A549 (cell line): Measurements from ENCODE around the gene CYB5B. TPM values are rescaled to one million over a fixed set of nuclear protein-coding genes. Genes with fewer than 3 reads are reported as not detected.

Experiments
- ATAC-seq, 2 experiments: fragments of 200-7000 bp in 1 of 2; fragments of >200 bp in 1 of 2; cut with Nextera tagmentation in 1 of 2; cut with Tn5 transposase in 1 of 2; 3 replicates each; pipeline versions ENCODE4 v1.8.0 to v1.9.1; 2018 to 2020; ENCODE audit warnings: mild to moderate bottlenecking in 1 of 2, moderate library complexity in 1 of 2
- CTCF ChIA-PET: fragments of 300-600 bp; sonication (Branson Sonifier 250); formaldehyde crosslinking; extraction: SDS; loops from one replicate; lab custom pipeline; 2021; ENCODE audit warnings: antibody characterized with exemption, inconsistent platforms; lab: Yijun Ruan, JAX
- POLR2A ChIA-PET: fragments of 350-600 bp; formaldehyde crosslinking; extraction: SDS; loops from one replicate; lab custom pipeline; 2021; ENCODE audit warnings: antibody characterized with exemption, inconsistent platforms; lab: Yijun Ruan, JAX
- DNase-seq, 2 experiments: peaks; one replicate each; pipeline versions ENCODE4 v3.0.0 to v3.0.0-alpha.2; 2011 to 2016; ENCODE audit warnings: low read depth in 1 of 2, low spot score in 1 of 2
- FAIRE-seq: peaks from 2 replicates; lab custom pipeline; 2011; peaks lifted over from hg19 to GRCh38; lab: Jason Lieb, UNC
- H3K27ac ChIP-seq, 2 experiments: fragments of >200 bp; sonication (Bioruptor Twin); formaldehyde crosslinking; 3 replicates each; pipeline ENCODE4 v1.5.1; 2016 to 2017
- H3K4me1 ChIP-seq: fragments of >200 bp; sonication (Bioruptor Twin); formaldehyde crosslinking; 3 replicates; pipeline ENCODE4 v1.6.1; 2016
- H3K4me2 ChIP-seq: fragments of >200 bp; sonication (Bioruptor Twin); formaldehyde crosslinking; 3 replicates; pipeline ENCODE4 v1.6.1; 2016
- H3K4me3 ChIP-seq: fragments of >200 bp; sonication (Bioruptor Twin); formaldehyde crosslinking; 3 replicates; pipeline ENCODE4 v1.5.1; 2016
- H3K9me3 ChIP-seq: fragments of >200 bp; sonication (Bioruptor Twin); formaldehyde crosslinking; 3 replicates; pipeline ENCODE4 v1.6.1; 2016
- BHLHE40 ChIP-seq: IDR thresholded peaks from 2 replicates; pipeline ENCODE4 v1.6.1; 2012; ENCODE audit warnings: low read depth, low read length, inconsistent platforms
- CBX2 ChIP-seq: fragments of 200-600 bp; sonication (generic); IDR thresholded peaks from 2 replicates; pipeline ENCODE4 v1.6.1; 2016; ENCODE audit warnings: low read depth, mild to moderate bottlenecking, borderline replicate concordance
- CBX8 ChIP-seq: fragments of 200-600 bp; sonication (generic); IDR thresholded peaks from 2 replicates; pipeline ENCODE4 v1.6.1; 2016
- CEBPB ChIP-seq, 2 experiments: fragments of >200 bp in 1 of 2; sonication (Bioruptor Twin) in 1 of 2; formaldehyde crosslinking in 1 of 2; IDR thresholded peaks; 2 replicates each; pipeline ENCODE4 v1.6.1; 2012 to 2016
- ESRRA ChIP-seq: fragments of 150-350 bp; IDR thresholded peaks from 2 replicates; pipeline ENCODE4 v1.6.1; 2014; ENCODE audit warnings: mild to moderate bottlenecking, low read length, borderline replicate concordance
- FOSB ChIP-seq: fragments of 250-450 bp; sonication (Bioruptor Pico); IDR thresholded peaks from 2 replicates; pipeline ENCODE4 v1.5.0; 2020; ENCODE audit warnings: mild to moderate bottlenecking, moderate library complexity
- HOXA7 ChIP-seq: fragments of 250-450 bp; sonication (Bioruptor Pico); IDR thresholded peaks from 2 replicates; pipeline ENCODE4 v1.5.0; 2020; ENCODE audit warnings: mild to moderate bottlenecking, moderate library complexity
- HOXB13 ChIP-seq: fragments of 250-450 bp; sonication (Bioruptor Pico); IDR thresholded peaks from 2 replicates; pipeline ENCODE4 v1.5.0; 2020; ENCODE audit warnings: low read depth, mild to moderate bottlenecking, moderate library complexity
- HOXB5 ChIP-seq: fragments of 250-450 bp; sonication (Bioruptor Pico); IDR thresholded peaks from 2 replicates; pipeline ENCODE4 v1.5.0; 2020; ENCODE audit warnings: mild to moderate bottlenecking, moderate library complexity
- JUN ChIP-seq, 2 experiments: fragments of >200 bp; sonication (Bioruptor Twin); formaldehyde crosslinking; IDR thresholded peaks; 2 replicates in 1 of 2; 3 replicates in 1 of 2; pipeline ENCODE4 v1.6.1; 2016 to 2017
- KDM5A ChIP-seq: fragments of 200-600 bp; sonication (generic); IDR thresholded peaks from 2 replicates; pipeline ENCODE4 v1.6.1; 2016; ENCODE audit warnings: antibody characterized with exemption, mild to moderate bottlenecking
- MAFK ChIP-seq: fragments of 450-650 bp; IDR thresholded peaks from 2 replicates; pipeline ENCODE4 v1.6.1; 2014; ENCODE audit not compliant: partially characterized antibody
- MAZ ChIP-seq: fragments of 150-350 bp; IDR thresholded peaks from 2 replicates; pipeline ENCODE4 v1.6.1; 2014; ENCODE audit warnings: antibody characterized with exemption, low read depth, low read length, borderline replicate concordance
- NFE2L2 ChIP-seq: fragments of 150-350 bp; conservative IDR thresholded peaks from 2 replicates; pipeline ENCODE4 v1.6.1; 2014; ENCODE audit warnings: low read length
- POLR2A ChIP-seq: IDR thresholded peaks from 2 replicates; pipeline ENCODE4 v1.6.1; 2012; ENCODE audit warnings: mild to moderate bottlenecking, low read length
- POLR2AphosphoS2 ChIP-seq: conservative IDR thresholded peaks from 2 replicates; pipeline ENCODE4 v1.6.1; 2012; ENCODE audit warnings: low read length, improper control_type of control experiment, inconsistent platforms
- RAD21 ChIP-seq, 2 experiments: fragments of >200 bp in 1 of 2; sonication (Bioruptor Twin) in 1 of 2; formaldehyde crosslinking in 1 of 2; IDR thresholded peaks in 1 of 2; conservative IDR thresholded peaks in 1 of 2; 2 replicates in 1 of 2; 3 replicates in 1 of 2; pipeline ENCODE4 v1.6.1; 2012 to 2018; ENCODE audit warnings: inconsistent platforms in 1 of 2
- RARB ChIP-seq: fragments of 250-450 bp; sonication (Bioruptor Pico); IDR thresholded peaks from 2 replicates; pipeline ENCODE4 v1.8.0; 2021; ENCODE audit warnings: mild to moderate bottlenecking, moderate library complexity
- RCOR1 ChIP-seq: fragments of 150-350 bp; IDR thresholded peaks from 2 replicates; pipeline ENCODE4 v1.6.1; 2014; ENCODE audit warnings: antibody characterized with exemption, low read length, low read depth
- RFX5 ChIP-seq: fragments of 450-650 bp; IDR thresholded peaks from 2 replicates; pipeline ENCODE4 v1.7.1; 2014; ENCODE audit warnings: antibody characterized with exemption, mild to moderate bottlenecking, moderate library complexity
- RNF2 ChIP-seq: fragments of 200-600 bp; sonication (generic); IDR thresholded peaks from 2 replicates; pipeline ENCODE4 v1.6.1; 2016; ENCODE audit warnings: low read depth, mild to moderate bottlenecking, antibody characterized with exemption, moderate library complexity, borderline replicate concordance
- TFCP2L1 ChIP-seq: fragments of 250-450 bp; sonication (Bioruptor Pico); IDR thresholded peaks from 2 replicates; pipeline ENCODE4 v1.5.0; 2021; ENCODE audit warnings: mild to moderate bottlenecking
- ZC3H11A ChIP-seq: fragments of 450-650 bp; IDR thresholded peaks from 2 replicates; pipeline ENCODE4 v1.6.1; 2014; ENCODE audit warnings: antibody characterized with exemption, mild to moderate bottlenecking
- ZFP36 ChIP-seq: fragments of 450-650 bp; IDR thresholded peaks from 2 replicates; pipeline ENCODE4 v1.6.1; 2014; ENCODE audit warnings: borderline replicate concordance; ENCODE audit not compliant: partially characterized antibody
- ZNF302 ChIP-seq: fragments of 250-450 bp; sonication (Bioruptor Pico); IDR thresholded peaks from 2 replicates; pipeline ENCODE4 v1.9.0; 2021; ENCODE audit warnings: inconsistent platforms, mild to moderate bottlenecking, moderate library complexity
- ZSCAN20 ChIP-seq: fragments of 250-450 bp; sonication (Bioruptor Pico); IDR thresholded peaks from 2 replicates; pipeline ENCODE4 v1.8.0; 2022; ENCODE audit warnings: mild to moderate bottlenecking, moderate library complexity
- WGBS: methylation state at CpG from one replicate; pipeline ENCODE4 v1.1.6; 2017; ENCODE audit errors: missing lambda C conversion rate; 5-methylcytosine and 5-hydroxymethylcytosine counted together
- polyA plus RNA-seq, 4 experiments: library from polyadenylated mRNA; depleted of rRNA in 3 of 4; stranded (reverse); fragments of >200 nt; fragmentation: RNase III in 1 of 4; extraction: RNeasy Plus Mini Kit Qiagen cat#74134 plus additional on column Dnase treatment in 1 of 4; gene quantifications; 2 replicates in 3 of 4; 3 replicates in 1 of 4; pipeline ENCODE4 v1.2.3, GENCODE V29; 2011 to 2017
- TF ChIP-seq, protein P1 (sequence below): fragments of 250-450 bp; sonication (Bioruptor Pico); IDR thresholded peaks from 2 replicates; pipeline ENCODE4 v1.5.0; 2020; ENCODE audit warnings: low read depth, mild to moderate bottlenecking, moderate library complexity
- TF ChIP-seq, protein P2 (sequence below): fragments of >200 bp; sonication (Bioruptor Twin); formaldehyde crosslinking; IDR thresholded peaks from 3 replicates; pipeline ENCODE4 v1.5.1; 2016
- TF ChIP-seq, protein P3 (sequence below): fragments of 200-600 bp; sonication (generic); IDR thresholded peaks from 2 replicates; pipeline ENCODE4 v1.6.1; 2016; ENCODE audit warnings: antibody characterized with exemption, mild to moderate bottlenecking, moderate library complexity
- TF ChIP-seq, protein P4 (sequence below): fragments of 150-350 bp; IDR thresholded peaks from 2 replicates; pipeline ENCODE4 v1.6.1; 2014; ENCODE audit warnings: low read depth, mild to moderate bottlenecking, low read length
- TF ChIP-seq, protein P5 (sequence below): fragments of >200 bp; sonication (Bioruptor Twin); formaldehyde crosslinking; IDR thresholded peaks from 2 replicates; pipeline ENCODE4 v1.6.1; 2016
- TF ChIP-seq, protein P6 (sequence below): IDR thresholded peaks from 2 replicates; pipeline ENCODE4 v1.6.1; 2012

CYB5B gene
- polyA plus RNA-seq, 2 of the 4 experiments (the other 2 are of a cell fraction) = 248 to 477 TPM

DNA sequence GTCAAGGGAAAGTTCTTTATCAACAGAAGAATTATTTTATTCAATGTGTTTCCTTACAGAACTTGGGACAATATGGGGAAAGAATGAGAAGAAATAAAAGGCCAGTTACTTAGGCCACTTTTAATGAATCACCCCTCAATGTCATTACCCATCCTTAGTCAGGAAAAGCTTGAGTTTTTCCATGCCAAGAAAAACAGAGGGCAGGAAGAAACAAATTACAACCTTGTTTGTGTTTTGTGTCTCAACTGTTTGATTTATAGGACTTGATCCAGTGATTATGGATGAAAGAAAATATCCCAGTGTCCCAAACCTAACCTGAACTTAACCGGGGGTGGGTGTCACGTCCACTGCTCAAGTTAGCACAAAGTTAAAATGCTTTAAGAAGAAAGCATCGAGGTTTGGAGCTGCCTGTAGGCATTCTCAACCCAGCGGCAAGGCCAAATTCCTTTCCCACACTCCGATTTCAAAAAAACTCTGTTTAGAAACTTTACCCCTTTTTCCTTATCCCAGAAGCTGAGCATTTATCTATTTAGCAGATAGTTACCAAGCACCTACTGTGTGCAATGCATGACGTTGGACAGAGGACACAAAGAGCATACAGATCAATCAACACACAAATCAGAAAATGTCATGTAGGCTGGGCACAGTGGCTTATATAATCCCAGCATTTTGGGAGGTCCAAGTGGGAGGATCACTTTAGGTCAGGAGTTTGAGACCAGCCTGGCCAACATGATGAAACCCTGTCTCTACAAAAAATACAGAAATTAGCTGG, 14.0 kb upstream of the CYB5B start:
- CTCF ChIA-PET = interaction anchor here (6.3 kb wide), 1 partner anchor 13 kb away, joined by 67 read pairs; no protein-coding TSS in a partner anchor
- H3K27ac ChIP-seq = peak overlapping the region; percentile 84 to 87
- 8% methylated on average over 6 of the region's 6 CpGs for WGBS
- FAIRE-seq (no peak), ATAC-seq (peak; percentile 44 to 48; a peak in 3 of 6 replicates), DNase-seq (peak; percentile 33 to 80)
- POLR2A ChIA-PET = no interaction called here
- no peak overlapping the region for H3K4me3 ChIP-seq
- H3K4me2 ChIP-seq = peak overlapping the region; percentile 55
- H3K4me1 ChIP-seq = peaks cover 60% of the 10 kb centered on the region
- 0 out of 3 replicates have a peak, but pooled peaks cover 3% of the 10 kb centered on the region for H3K9me3 ChIP-seq
- TF ChIP-seq RARB (CRISPR knock-in tag) (no peak), HOXA7 (CRISPR knock-in tag) (no peak), POLR2A (no peak), CEBPB (IDR thresholded peaks at IDR 0.05) (peak in 1 of 2 experiments; percentile 16; a peak in 1 of 4 replicates), CBX8 (no peak), ZC3H11A (no peak), KDM5A (no peak), TFCP2L1 (CRISPR knock-in tag) (no peak), BHLHE40 (no peak), FOSB (CRISPR knock-in tag) (no peak), RAD21 (conservative IDR thresholded peaks at IDR 0.05 in 1 of 2, IDR thresholded peaks at IDR 0.05 in 1 of 2) (no peak; a peak in 1 of 5 replicates), RNF2 (no peak), ZFP36 (no peak), JUN (IDR thresholded peaks at IDR 0.05) (peak; percentile 32 to 81; a peak in 2 of 5 replicates), HOXB5 (no peak), MAFK (no peak), RFX5 (no peak), ZSCAN20 (CRISPR knock-in tag) (no peak), RCOR1 (no peak), HOXB13 (CRISPR knock-in tag) (no peak), MAZ (no peak), NFE2L2 (no peak), CBX2 (no peak), ESRRA (no peak), ZNF302 (no peak), POLR2AphosphoS2 (no peak)
- TF ChIP-seq, protein P1, sequence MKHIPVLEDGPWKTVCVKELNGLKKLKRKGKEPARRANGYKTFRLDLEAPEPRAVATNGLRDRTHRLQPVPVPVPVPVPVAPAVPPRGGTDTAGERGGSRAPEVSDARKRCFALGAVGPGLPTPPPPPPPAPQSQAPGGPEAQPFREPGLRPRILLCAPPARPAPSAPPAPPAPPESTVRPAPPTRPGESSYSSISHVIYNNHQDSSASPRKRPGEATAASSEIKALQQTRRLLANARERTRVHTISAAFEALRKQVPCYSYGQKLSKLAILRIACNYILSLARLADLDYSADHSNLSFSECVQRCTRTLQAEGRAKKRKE = no peak
- TF ChIP-seq, protein P2, sequence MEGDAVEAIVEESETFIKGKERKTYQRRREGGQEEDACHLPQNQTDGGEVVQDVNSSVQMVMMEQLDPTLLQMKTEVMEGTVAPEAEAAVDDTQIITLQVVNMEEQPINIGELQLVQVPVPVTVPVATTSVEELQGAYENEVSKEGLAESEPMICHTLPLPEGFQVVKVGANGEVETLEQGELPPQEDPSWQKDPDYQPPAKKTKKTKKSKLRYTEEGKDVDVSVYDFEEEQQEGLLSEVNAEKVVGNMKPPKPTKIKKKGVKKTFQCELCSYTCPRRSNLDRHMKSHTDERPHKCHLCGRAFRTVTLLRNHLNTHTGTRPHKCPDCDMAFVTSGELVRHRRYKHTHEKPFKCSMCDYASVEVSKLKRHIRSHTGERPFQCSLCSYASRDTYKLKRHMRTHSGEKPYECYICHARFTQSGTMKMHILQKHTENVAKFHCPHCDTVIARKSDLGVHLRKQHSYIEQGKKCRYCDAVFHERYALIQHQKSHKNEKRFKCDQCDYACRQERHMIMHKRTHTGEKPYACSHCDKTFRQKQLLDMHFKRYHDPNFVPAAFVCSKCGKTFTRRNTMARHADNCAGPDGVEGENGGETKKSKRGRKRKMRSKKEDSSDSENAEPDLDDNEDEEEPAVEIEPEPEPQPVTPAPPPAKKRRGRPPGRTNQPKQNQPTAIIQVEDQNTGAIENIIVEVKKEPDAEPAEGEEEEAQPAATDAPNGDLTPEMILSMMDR = no peak
- TF ChIP-seq, protein P3, sequence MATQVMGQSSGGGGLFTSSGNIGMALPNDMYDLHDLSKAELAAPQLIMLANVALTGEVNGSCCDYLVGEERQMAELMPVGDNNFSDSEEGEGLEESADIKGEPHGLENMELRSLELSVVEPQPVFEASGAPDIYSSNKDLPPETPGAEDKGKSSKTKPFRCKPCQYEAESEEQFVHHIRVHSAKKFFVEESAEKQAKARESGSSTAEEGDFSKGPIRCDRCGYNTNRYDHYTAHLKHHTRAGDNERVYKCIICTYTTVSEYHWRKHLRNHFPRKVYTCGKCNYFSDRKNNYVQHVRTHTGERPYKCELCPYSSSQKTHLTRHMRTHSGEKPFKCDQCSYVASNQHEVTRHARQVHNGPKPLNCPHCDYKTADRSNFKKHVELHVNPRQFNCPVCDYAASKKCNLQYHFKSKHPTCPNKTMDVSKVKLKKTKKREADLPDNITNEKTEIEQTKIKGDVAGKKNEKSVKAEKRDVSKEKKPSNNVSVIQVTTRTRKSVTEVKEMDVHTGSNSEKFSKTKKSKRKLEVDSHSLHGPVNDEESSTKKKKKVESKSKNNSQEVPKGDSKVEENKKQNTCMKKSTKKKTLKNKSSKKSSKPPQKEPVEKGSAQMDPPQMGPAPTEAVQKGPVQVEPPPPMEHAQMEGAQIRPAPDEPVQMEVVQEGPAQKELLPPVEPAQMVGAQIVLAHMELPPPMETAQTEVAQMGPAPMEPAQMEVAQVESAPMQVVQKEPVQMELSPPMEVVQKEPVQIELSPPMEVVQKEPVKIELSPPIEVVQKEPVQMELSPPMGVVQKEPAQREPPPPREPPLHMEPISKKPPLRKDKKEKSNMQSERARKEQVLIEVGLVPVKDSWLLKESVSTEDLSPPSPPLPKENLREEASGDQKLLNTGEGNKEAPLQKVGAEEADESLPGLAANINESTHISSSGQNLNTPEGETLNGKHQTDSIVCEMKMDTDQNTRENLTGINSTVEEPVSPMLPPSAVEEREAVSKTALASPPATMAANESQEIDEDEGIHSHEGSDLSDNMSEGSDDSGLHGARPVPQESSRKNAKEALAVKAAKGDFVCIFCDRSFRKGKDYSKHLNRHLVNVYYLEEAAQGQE = no peak; the same call in 1 of the 2 replicates
- TF ChIP-seq, protein P4, sequence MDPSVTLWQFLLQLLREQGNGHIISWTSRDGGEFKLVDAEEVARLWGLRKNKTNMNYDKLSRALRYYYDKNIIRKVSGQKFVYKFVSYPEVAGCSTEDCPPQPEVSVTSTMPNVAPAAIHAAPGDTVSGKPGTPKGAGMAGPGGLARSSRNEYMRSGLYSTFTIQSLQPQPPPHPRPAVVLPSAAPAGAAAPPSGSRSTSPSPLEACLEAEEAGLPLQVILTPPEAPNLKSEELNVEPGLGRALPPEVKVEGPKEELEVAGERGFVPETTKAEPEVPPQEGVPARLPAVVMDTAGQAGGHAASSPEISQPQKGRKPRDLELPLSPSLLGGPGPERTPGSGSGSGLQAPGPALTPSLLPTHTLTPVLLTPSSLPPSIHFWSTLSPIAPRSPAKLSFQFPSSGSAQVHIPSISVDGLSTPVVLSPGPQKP = no peak
- TF ChIP-seq, protein P5, sequence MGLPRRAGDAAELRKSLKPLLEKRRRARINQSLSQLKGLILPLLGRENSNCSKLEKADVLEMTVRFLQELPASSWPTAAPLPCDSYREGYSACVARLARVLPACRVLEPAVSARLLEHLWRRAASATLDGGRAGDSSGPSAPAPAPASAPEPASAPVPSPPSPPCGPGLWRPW = no peak
- TF ChIP-seq, protein P6, sequence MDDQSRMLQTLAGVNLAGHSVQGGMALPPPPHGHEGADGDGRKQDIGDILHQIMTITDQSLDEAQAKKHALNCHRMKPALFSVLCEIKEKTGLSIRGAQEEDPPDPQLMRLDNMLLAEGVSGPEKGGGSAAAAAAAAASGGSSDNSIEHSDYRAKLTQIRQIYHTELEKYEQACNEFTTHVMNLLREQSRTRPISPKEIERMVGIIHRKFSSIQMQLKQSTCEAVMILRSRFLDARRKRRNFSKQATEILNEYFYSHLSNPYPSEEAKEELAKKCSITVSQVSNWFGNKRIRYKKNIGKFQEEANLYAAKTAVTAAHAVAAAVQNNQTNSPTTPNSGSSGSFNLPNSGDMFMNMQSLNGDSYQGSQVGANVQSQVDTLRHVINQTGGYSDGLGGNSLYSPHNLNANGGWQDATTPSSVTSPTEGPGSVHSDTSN = no peak
